ENCODE data around the gene PRPF6.

DNA sequence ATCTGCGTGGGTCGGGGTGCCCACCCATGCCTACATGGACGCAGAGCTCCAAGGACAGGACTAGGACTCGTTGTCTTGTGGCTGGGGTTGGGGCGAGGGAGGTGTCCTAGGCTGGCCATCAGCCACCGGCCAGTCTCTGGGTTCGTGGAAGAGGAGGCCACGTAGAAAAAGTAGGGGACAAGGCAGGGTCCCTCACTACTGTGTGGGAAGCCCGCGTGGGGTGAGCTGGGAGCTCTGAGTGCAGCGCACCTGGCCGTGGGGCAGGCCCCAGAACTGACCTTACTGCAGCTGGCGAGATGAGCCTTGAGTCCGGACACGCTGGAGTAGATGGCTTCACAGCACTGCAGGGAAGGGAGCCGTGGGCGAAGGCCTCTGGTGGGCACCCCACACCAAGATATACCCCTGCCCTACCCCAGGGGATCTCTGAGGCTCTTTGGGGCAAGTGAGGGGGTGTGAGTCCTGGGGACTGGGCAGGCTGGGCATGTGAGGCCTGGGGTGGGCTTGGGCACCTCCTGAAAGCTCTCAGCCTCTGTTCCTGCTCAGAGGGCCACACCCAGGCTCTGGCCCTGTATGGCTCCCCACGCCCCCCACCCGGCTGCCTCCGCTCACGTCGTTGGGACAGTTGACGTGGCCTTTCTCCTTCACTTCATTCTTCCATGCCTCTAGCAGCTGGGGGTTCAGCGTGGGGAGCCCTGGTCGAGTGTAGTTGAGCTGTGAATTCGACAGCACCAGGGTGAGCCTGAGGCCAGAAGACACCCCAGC is 19.1 kb upstream of the PRPF6 start:
- TF ChIP-seq POLR2AphosphoS5 (IDR thresholded peaks at IDR 0.05), result no peak
- TF ChIP-seq EZH2 (IDR thresholded peaks at IDR 0.05; ENCODE audit: borderline replicate concordance, insufficient read depth, low read length, poor library complexity, severe bottlenecking), result no peak
- TF ChIP-seq, protein P1, sequence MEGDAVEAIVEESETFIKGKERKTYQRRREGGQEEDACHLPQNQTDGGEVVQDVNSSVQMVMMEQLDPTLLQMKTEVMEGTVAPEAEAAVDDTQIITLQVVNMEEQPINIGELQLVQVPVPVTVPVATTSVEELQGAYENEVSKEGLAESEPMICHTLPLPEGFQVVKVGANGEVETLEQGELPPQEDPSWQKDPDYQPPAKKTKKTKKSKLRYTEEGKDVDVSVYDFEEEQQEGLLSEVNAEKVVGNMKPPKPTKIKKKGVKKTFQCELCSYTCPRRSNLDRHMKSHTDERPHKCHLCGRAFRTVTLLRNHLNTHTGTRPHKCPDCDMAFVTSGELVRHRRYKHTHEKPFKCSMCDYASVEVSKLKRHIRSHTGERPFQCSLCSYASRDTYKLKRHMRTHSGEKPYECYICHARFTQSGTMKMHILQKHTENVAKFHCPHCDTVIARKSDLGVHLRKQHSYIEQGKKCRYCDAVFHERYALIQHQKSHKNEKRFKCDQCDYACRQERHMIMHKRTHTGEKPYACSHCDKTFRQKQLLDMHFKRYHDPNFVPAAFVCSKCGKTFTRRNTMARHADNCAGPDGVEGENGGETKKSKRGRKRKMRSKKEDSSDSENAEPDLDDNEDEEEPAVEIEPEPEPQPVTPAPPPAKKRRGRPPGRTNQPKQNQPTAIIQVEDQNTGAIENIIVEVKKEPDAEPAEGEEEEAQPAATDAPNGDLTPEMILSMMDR (IDR thresholded peaks at IDR 0.05; ENCODE audit: poor library complexity, severe bottlenecking), result no peak
- TF ChIP-seq TAF1 (IDR thresholded peaks at IDR 0.05; ENCODE audit: low read depth), result no peak
- TF ChIP-seq, protein P2, sequence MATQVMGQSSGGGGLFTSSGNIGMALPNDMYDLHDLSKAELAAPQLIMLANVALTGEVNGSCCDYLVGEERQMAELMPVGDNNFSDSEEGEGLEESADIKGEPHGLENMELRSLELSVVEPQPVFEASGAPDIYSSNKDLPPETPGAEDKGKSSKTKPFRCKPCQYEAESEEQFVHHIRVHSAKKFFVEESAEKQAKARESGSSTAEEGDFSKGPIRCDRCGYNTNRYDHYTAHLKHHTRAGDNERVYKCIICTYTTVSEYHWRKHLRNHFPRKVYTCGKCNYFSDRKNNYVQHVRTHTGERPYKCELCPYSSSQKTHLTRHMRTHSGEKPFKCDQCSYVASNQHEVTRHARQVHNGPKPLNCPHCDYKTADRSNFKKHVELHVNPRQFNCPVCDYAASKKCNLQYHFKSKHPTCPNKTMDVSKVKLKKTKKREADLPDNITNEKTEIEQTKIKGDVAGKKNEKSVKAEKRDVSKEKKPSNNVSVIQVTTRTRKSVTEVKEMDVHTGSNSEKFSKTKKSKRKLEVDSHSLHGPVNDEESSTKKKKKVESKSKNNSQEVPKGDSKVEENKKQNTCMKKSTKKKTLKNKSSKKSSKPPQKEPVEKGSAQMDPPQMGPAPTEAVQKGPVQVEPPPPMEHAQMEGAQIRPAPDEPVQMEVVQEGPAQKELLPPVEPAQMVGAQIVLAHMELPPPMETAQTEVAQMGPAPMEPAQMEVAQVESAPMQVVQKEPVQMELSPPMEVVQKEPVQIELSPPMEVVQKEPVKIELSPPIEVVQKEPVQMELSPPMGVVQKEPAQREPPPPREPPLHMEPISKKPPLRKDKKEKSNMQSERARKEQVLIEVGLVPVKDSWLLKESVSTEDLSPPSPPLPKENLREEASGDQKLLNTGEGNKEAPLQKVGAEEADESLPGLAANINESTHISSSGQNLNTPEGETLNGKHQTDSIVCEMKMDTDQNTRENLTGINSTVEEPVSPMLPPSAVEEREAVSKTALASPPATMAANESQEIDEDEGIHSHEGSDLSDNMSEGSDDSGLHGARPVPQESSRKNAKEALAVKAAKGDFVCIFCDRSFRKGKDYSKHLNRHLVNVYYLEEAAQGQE (IDR thresholded peaks at IDR 0.05; ENCODE audit: borderline replicate concordance), result no peak
- TF ChIP-seq EP300 (conservative IDR thresholded peaks at IDR 0.05; ENCODE audit: poor library complexity, severe bottlenecking), result no peak
- no peak for TF ChIP-seq SMC3 (conservative IDR thresholded peaks at IDR 0.05; ENCODE audit: poor library complexity)
- TF ChIP-seq MXI1 (conservative IDR thresholded peaks at IDR 0.05; ENCODE audit: poor library complexity, severe bottlenecking), result no peak
- no peak for TF ChIP-seq RAD21 (conservative IDR thresholded peaks at IDR 0.05)
